ENCODE data around the gene CALR3. TPM values are rescaled to one million over a fixed set of nuclear protein-coding genes. Genes with fewer than 3 reads are reported as not detected.
A peak's percentile ranks its signal among the peaks of the same experiment; 100 is the strongest.

CALR3 gene
- total and polyA plus RNA-seq, 2 of the 13 experiments (the other 11 are each of a cell fraction or from before 2014, with no cell fraction given): not detected

GRCh38 chr19:16541526-16542044, 45.6 kb upstream of the CALR3 start (continued):
- no peak for TF ChIP-seq PRDM4 (CRISPR knock-in tag; IDR thresholded peaks at IDR 0.05; ENCODE audit: borderline replicate concordance)
- no peak for TF ChIP-seq ZNF619 (CRISPR knock-in tag; IDR thresholded peaks at IDR 0.05)
- no peak for TF ChIP-seq MLXIP (CRISPR knock-in tag; IDR thresholded peaks at IDR 0.05; ENCODE audit: borderline replicate concordance)

GRCh38 chr19:16540948-16541347, 45.0 kb upstream of the CALR3 start:
- peaks cover 65% of the 10 kb centered on the region for H3K79me2 ChIP-seq (ENCODE audit: insufficient read depth, low read length)
- H3K4me2 ChIP-seq (ENCODE audit: low read depth, low read length): peak overlapping the region; percentile 85
- H3K27ac ChIP-seq (ENCODE audit: extremely low read length, insufficient read depth, low read length): peak overlapping the region; percentile 87
- ChIA-PET CTCF (ENCODE audit: low intra/inter-chr PET ratio, low total read pairs) (no interaction called here), POLR2A (no interaction called here)
- intact Hi-C loops (cut with micrococcal nuclease; ENCODE audit: unreplicated experiment) (no loop called here), in situ Hi-C loops (cut with HindIII; ENCODE audit: extremely low pct_ligation_motif_present, low pct_unique_long_range_greater_than_20kb) (no loop called here)
- FAIRE-seq: peak; percentile 50
- peak overlapping the region; percentile 96; the same call in 1 of the 2 replicates for H3K9ac ChIP-seq (ENCODE audit: insufficient read depth, low read depth, low read length)
- H4K20me1 ChIP-seq (ENCODE audit: insufficient read depth, low read length): peaks cover 23% of the 10 kb centered on the region
- no peaks in the 10 kb centered on the region; a peak in 1 of 5 replicates for H3K27me3 ChIP-seq (ENCODE audit: control insufficient read depth in 1 of 2, insufficient read depth in 2 of 2, low read length in 2 of 2)
- peaks cover 32% of the 10 kb centered on the region for H3K4me1 ChIP-seq (ENCODE audit: insufficient read depth, low read length)
- peak overlapping the region; percentile 86 to 99 (median 96) for H3K4me3 ChIP-seq (replicated peaks in 1 of 3; ENCODE audit: insufficient read depth in 1 of 3, low read depth in 2 of 3, low read length in 3 of 3)
- no peaks in the 10 kb centered on the region for H3K9me3 ChIP-seq (ENCODE audit: low read length)
- TF ChIP-seq TGIF2 (CRISPR knock-in tag; IDR thresholded peaks at IDR 0.05): no peak
- 0 out of 2 replicates have a peak, but pooled peaks have one; percentile 16 for TF ChIP-seq PHF21A (CRISPR knock-in tag; IDR thresholded peaks at IDR 0.05)
- TF ChIP-seq SAP130 (CRISPR knock-in tag; IDR thresholded peaks at IDR 0.05; ENCODE audit: low read depth): peak; percentile 16; the same call in 1 of the 2 replicates
- no peak for TF ChIP-seq SMARCE1 (IDR thresholded peaks at IDR 0.05; ENCODE audit: borderline replicate concordance)
- no peak for TF ChIP-seq ZNF670 (CRISPR knock-in tag; IDR thresholded peaks at IDR 0.05; ENCODE audit: borderline replicate concordance)
- TF ChIP-seq ZNF138 (CRISPR knock-in tag; IDR thresholded peaks at IDR 0.05; ENCODE audit: low read depth): no peak
- TF ChIP-seq HNF1B (CRISPR knock-in tag; IDR thresholded peaks at IDR 0.05): 0 out of 2 replicates have a peak, but pooled peaks have one; percentile 31
- TF ChIP-seq ZNF205 (CRISPR knock-in tag; IDR thresholded peaks at IDR 0.05): no peak
- no peak for TF ChIP-seq AFF4 (CRISPR knock-in tag; IDR thresholded peaks at IDR 0.05)
- H2AFZ ChIP-seq (ENCODE audit: low read length): no peak overlapping the region
- peak; percentile 29 for ATAC-seq
- peak; percentile 35 for DNase-seq (ENCODE audit: low spot score)
- peaks cover 15 to 32% of the 10 kb centered on the region in 2 experiments for H3K36me3 ChIP-seq (replicated peaks in 1 of 2; ENCODE audit: control insufficient read depth in 1 of 2, insufficient read depth in 2 of 2, low read length in 2 of 2)
- BruUV-seq (replicated peaks): no TSS peak
- WGBS (ENCODE audit: low lambda C conversion rate): 5% methylated on average over 12 of the region's 12 CpGs
